ENCODE results near the gene ZSWIM8. TPM values are rescaled to one million over a fixed set of nuclear protein-coding genes. Genes with fewer than 3 reads are reported as not detected.

Gene ZSWIM8
- total and polyA plus RNA-seq, 2 donors (not counting 1 experiment from before 2014, with no cell fraction given), result 110 to 147 TPM

DNA sequence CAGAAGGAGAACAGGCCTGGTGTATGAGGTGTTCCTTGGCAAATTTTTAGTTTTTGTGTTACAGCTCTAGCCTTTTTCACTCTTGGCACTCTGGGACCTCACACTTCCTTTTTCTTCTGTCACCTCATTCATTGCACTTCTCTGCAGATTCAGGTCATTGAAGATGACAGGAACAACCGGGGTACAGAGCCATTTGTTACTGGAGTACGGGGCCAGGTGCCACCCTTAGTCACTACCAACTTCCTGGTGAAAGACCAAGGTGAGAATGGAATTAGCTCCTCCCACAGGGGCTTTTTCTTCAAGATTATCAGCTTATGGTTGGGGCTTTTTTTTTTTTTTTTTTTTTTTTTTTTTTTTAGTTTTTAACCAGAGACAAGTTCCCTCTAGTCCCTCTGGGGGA is 22.1 kb upstream of the ZSWIM8 start:
- peaks cover 20% of the 10 kb centered on the region for H3K79me2 ChIP-seq (ENCODE audit: control insufficient read depth, insufficient read depth, low read length)
- peaks cover 13% of the 10 kb centered on the region for H3K4me1 Mint-ChIP-seq
- no peaks in the 10 kb centered on the region for H3K9me3 ChIP-seq (ENCODE audit: control extremely low read depth in 1 of 3, control insufficient read depth in 2 of 3, insufficient read depth in 1 of 3, low read length in 2 of 3)
- H3K36me3 ChIP-seq (replicated peaks in 1 of 2; ENCODE audit: control extremely low read depth in 1 of 2, control insufficient read depth in 1 of 2, extremely low read depth in 1 of 2, insufficient read depth in 2 of 2, low read length in 1 of 2), result peaks cover 5 to 84% of the 10 kb centered on the region in 2 experiments
- no peaks in the 10 kb centered on the region for H3K27me3 Mint-ChIP-seq
- WGBS (ENCODE audit: insufficient coverage), result 50% methylated on average over 1 of the region's 2 CpGs
- DNase-seq (peak; percentile 44), ATAC-seq (ENCODE audit: low read depth) (no peak)
- no peak overlapping the region for H3K9ac ChIP-seq (ENCODE audit: low read length)
- peaks cover 34% of the 10 kb centered on the region for H4K20me1 ChIP-seq (ENCODE audit: control insufficient read depth, insufficient read depth, low read length, poor library complexity, severe bottlenecking)
- H3K4me3 Mint-ChIP-seq, result no peak overlapping the region
- peak overlapping the region; percentile 50 for H3K27ac Mint-ChIP-seq
- H3K4me1 ChIP-seq (ENCODE audit: control insufficient read depth in 2 of 2, insufficient read depth in 2 of 2, low read length in 2 of 2), result peaks cover 0 to 9% of the 10 kb centered on the region in 2 donors
- no peaks in the 10 kb centered on the region for H3K27me3 ChIP-seq (replicated peaks in 1 of 4; ENCODE audit: control extremely low read depth in 1 of 4, control insufficient read depth in 3 of 4, insufficient read depth in 4 of 4, low read length in 3 of 4)
- H2AFZ ChIP-seq (ENCODE audit: insufficient read depth, low read depth, low read length, poor library complexity, severe bottlenecking), result no peak overlapping the region
- peak overlapping the region in 1 of 2 donors; percentile 40 for H3K27ac ChIP-seq (ENCODE audit: low read length in 2 of 2)
- no peaks in the 10 kb centered on the region for H3K9me3 Mint-ChIP-seq (ENCODE audit: insufficient read depth)
- H3K4me3 ChIP-seq (ENCODE audit: control extremely low read depth in 1 of 5, extremely low read depth in 1 of 5, insufficient read depth in 1 of 5, low read depth in 2 of 5, low read length in 4 of 5), result no peak overlapping the region
- POLR2A ChIA-PET, result interaction anchor here (0.6 kb wide), 1 partner anchor 594 kb away, joined by 3 read pairs; no protein-coding TSS in a partner anchor
- intact Hi-C loops (cut with micrococcal nuclease), result no loop called here
- H3K4me2 ChIP-seq (replicated peaks; ENCODE audit: low read depth, low read length, poor library complexity, severe bottlenecking), result no peak overlapping the region
- TF ChIP-seq, protein P1, sequence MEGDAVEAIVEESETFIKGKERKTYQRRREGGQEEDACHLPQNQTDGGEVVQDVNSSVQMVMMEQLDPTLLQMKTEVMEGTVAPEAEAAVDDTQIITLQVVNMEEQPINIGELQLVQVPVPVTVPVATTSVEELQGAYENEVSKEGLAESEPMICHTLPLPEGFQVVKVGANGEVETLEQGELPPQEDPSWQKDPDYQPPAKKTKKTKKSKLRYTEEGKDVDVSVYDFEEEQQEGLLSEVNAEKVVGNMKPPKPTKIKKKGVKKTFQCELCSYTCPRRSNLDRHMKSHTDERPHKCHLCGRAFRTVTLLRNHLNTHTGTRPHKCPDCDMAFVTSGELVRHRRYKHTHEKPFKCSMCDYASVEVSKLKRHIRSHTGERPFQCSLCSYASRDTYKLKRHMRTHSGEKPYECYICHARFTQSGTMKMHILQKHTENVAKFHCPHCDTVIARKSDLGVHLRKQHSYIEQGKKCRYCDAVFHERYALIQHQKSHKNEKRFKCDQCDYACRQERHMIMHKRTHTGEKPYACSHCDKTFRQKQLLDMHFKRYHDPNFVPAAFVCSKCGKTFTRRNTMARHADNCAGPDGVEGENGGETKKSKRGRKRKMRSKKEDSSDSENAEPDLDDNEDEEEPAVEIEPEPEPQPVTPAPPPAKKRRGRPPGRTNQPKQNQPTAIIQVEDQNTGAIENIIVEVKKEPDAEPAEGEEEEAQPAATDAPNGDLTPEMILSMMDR (IDR thresholded peaks at IDR 0.05), result no peak
- TF ChIP-seq EZH2 (IDR thresholded peaks at IDR 0.05; ENCODE audit: borderline replicate concordance, insufficient read depth, low read depth, low read length, poor library complexity, severe bottlenecking), result no peak
- CTCF ChIA-PET, result no interaction called here

DNA sequence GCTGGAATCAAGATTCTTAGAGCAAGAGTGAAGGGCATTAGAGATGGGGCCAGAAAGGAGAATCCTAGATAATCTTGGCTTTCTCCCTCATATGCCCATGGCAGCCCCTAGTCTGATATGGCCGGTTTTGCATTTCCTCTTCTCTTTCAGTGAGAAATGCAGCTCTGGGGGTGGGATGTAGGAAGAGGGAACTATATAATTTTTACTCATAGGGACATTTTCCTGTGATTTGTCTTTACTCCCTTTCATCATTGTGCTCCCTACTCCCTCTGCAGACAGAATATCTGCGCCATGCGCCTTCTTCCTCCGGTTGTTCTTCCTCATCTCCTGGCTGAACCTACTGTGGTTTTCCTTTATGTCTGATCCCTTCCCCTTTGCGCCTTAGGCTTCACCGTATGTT is 20.3 kb upstream of the ZSWIM8 start:
- peaks cover 7% of the 10 kb centered on the region for H3K79me2 ChIP-seq (ENCODE audit: control insufficient read depth, insufficient read depth, low read length)
- no peak overlapping the region for H3K27ac Mint-ChIP-seq
- no peak overlapping the region for H3K4me3 Mint-ChIP-seq
- no peaks in the 10 kb centered on the region for H3K27me3 ChIP-seq (replicated peaks in 1 of 4; ENCODE audit: control extremely low read depth in 1 of 4, control insufficient read depth in 3 of 4, insufficient read depth in 4 of 4, low read length in 3 of 4)
- no peak for TF ChIP-seq EZH2 (IDR thresholded peaks at IDR 0.05; ENCODE audit: borderline replicate concordance, insufficient read depth, low read depth, low read length, poor library complexity, severe bottlenecking)
- TF ChIP-seq, protein P1 (IDR thresholded peaks at IDR 0.05), result no peak
- H3K36me3 ChIP-seq (replicated peaks in 1 of 2; ENCODE audit: control extremely low read depth in 1 of 2, control insufficient read depth in 1 of 2, extremely low read depth in 1 of 2, insufficient read depth in 2 of 2, low read length in 1 of 2), result peaks cover 6 to 91% of the 10 kb centered on the region in 2 experiments
- H3K4me1 ChIP-seq (ENCODE audit: control insufficient read depth in 2 of 2, insufficient read depth in 2 of 2, low read length in 2 of 2), result peaks cover 5 to 22% of the 10 kb centered on the region in 2 donors
- CTCF ChIA-PET, result no interaction called here
- no peaks in the 10 kb centered on the region for H3K9me3 ChIP-seq (ENCODE audit: control extremely low read depth in 1 of 3, control insufficient read depth in 2 of 3, insufficient read depth in 1 of 3, low read length in 2 of 3)
- intact Hi-C loops (cut with micrococcal nuclease), result no loop called here
- peaks cover 26% of the 10 kb centered on the region for H3K4me1 Mint-ChIP-seq
- no peak overlapping the region for H2AFZ ChIP-seq (ENCODE audit: insufficient read depth, low read depth, low read length, poor library complexity, severe bottlenecking)
- peaks cover 27% of the 10 kb centered on the region for H4K20me1 ChIP-seq (ENCODE audit: control insufficient read depth, insufficient read depth, low read length, poor library complexity, severe bottlenecking)
- no peak overlapping the region for H3K9ac ChIP-seq (ENCODE audit: low read length)
- H3K4me3 ChIP-seq (ENCODE audit: control extremely low read depth in 1 of 5, extremely low read depth in 1 of 5, insufficient read depth in 1 of 5, low read depth in 2 of 5, low read length in 4 of 5), result no peak overlapping the region
- H3K27ac ChIP-seq (ENCODE audit: low read length in 2 of 2), result no peak overlapping the region
- no peaks in the 10 kb centered on the region for H3K27me3 Mint-ChIP-seq
- POLR2A ChIA-PET, result interaction anchor here (0.6 kb wide), 1 partner anchor 27 kb away, joined by 3 read pairs; no protein-coding TSS in a partner anchor
- no peak for ATAC-seq (ENCODE audit: low read depth)
- H3K9me3 Mint-ChIP-seq (ENCODE audit: insufficient read depth), result no peaks in the 10 kb centered on the region
- 96% methylated on average over 4 of the region's 6 CpGs for WGBS (ENCODE audit: insufficient coverage)
- no peak overlapping the region for H3K4me2 ChIP-seq (replicated peaks; ENCODE audit: low read depth, low read length, poor library complexity, severe bottlenecking)
- DNase-seq, result no peak

All from B cell (primary cell).